Colon (tissue), 2 donors: Measurements from ENCODE around the gene PDE1C.
"Not testable (repeated sequence)": the region's sequence is repeated elsewhere in the genome, so short reads cannot be mapped to it uniquely, and the experiment has no call there.

Source experiments
- FAIRE-seq: peaks from 2 replicates; lab custom pipeline; 2012; peaks lifted over from hg19 to GRCh38; lab: Jason Lieb, UNC
- donor health status: control.
- donor health status: control.

Gene PDE1C

DNA sequence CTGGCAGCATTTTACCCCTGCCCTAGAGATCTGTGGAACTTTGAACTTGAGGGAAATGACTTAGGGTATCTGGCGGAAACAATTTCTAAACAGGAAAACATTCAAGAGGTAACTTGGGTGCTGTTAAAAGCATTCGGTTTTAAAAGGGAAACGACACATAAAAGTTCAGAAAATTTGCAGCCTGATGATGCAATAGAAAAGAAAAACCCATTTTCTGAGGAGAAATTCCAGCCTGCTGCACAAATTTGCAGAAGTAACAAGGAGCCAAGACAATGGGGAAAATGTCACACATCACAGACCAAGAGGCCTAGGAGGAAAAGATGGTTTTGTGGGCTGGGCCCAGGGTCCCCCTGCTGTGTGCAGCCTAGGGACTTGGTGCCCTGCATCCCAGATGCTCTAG, 236.6 kb downstream of the PDE1C start:
- not testable (repeated sequence) for FAIRE-seq

DNA sequence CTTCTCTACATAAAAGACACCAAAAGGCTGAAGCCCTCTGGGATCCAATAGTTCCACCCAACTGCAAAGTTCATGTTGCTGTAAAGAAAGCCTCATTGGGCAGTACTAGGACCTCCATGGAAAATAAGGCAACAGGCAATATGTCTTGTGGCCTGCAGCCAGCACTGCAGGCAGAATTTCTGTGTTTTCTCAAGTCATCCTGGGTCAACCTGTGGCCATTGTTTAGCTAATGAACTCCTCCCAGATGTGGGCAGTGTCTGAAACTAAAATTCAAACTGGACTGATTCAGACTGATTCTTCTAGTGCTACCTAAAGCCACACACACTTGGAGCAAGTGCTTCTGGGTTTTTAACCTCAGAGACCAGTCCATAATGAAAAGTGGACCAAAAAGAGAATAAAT, 241.7 kb downstream of the PDE1C start:
- no peak for FAIRE-seq

DNA sequence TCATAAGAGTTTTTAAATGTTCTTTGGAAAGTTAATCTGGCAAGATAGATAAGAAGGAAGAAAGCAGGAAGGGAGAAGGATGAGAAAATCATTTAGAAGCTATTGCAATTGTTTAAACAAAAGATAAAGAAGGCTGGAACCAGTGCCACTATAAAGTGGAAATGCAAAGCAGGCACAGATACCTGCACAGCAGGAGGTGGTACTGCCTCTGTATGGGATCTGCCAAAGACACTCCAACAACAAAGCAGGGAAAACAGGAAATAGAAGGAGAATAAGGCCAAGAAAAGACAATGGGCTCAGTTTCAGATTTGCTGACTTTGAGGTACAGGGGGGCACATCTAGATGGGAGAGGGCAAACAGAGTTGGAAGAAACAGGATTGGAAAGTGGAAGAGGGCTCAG, 244.6 kb downstream of the PDE1C start:
- no peak for FAIRE-seq

DNA sequence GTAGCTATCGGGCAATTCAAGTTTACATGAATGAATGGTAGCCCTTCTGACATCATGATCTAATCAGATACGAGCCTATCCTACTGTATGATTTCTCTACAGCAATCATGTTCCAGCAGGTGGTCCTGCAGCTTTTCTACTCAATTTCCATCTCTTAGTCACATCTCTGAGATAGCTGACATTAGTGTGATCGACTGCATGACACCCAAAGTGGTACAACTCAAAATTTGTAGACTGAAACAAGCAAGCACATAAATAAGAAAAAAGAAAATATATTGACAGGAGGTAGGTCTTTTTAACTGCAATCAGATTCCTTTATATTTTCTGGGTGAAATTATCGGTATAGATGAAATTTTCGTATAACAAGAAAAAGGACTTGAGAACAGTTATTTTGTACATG, 251.2 kb downstream of the PDE1C start:
- FAIRE-seq = no peak

DNA sequence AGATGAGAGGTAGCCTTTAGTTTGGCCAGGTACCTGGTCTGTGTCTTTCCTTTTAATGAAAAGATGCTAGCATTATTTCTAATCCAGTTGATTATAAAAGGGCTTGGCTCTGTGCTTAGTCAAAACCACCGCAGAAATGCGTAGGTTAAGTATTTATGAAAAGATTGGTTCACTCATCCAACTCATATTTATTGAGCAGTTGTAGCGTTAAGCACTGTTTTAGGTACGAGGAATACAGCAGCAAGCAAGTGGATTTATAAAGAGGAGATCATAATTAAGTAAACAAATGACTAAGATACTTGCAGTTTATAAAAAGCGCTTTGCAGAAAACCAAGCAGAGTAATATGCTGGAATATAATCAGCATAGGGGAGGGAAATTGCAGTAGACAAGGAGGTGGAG, 253.4 kb downstream of the PDE1C start:
- FAIRE-seq = no peak

DNA sequence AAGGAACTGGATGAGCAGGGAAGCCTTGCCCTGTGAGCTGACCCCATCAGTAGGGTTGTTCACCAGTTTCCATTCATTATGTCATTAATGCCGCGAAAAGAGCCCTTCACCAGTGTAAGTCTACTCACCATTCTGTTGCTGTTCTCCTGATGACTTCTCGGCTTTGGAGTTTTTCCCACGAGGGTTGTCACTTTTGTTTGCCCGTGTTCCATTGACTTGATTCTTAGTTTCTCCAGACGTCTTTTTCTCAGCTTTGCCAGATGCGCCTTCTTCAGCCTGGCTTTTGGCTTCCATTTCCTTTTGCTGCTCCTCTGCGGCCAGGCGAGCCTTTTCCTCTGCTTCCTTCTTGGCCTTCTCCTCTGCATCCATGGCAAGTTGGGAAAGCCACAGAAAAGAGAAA, 254.4 kb downstream of the PDE1C start:
- FAIRE-seq = no peak

DNA sequence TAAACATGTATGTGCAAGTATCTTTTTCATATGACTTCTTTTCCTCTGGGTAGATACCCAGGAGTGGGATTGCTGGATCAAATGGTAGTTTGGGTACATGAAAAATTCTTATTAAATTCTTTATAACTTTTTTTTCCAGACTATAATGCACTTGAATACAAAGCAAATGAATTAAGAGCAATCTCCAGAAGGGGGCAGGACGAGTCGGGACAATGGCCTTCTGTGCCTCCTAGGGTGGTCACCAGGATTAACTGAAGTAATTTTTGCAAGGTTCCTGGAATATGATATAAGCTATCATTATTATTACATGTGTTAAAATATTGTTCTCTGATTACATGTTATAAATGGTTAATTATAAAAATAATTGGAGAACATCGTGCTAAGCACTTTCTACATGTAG, 256.0 kb downstream of the PDE1C start:
- no peak for FAIRE-seq

DNA sequence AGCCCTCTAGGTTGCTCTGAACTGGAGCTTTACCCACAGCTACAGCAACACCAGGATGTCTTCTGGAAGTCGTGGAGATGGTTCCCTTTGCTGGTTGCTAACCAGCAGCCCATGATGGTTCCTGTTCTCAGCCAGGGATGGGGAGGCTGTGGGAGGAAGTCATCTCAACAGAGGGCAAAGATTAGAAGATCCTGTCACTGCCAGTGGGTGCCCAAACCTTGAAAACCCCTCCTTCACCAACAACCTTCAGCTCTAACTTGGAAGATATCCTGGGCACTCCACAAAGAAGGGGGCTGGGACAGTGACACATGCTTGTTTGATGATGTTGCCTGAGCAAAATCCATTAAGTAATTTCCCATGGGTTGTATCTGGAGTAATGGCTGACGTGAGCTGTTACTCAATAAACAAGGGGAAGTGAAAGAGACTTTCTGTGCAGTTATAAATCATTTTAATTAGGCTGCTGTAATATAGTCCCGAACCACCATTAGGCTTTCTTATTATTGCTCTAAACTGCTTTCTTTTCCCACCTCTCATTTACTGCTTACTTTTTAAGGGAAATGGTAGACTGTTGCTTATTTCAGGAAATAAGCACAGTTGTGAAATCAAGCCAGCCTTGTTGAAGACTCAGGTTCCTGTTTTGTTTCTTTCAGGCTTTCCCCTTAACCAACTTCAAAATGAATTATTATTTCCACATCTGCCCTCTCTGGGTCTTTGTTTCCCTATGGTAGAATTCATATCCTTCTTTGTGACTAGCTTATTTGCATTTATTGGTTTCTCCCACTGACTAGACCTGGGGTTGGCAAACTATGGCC, 258.4 kb downstream of the PDE1C start:
- no peak for FAIRE-seq

DNA sequence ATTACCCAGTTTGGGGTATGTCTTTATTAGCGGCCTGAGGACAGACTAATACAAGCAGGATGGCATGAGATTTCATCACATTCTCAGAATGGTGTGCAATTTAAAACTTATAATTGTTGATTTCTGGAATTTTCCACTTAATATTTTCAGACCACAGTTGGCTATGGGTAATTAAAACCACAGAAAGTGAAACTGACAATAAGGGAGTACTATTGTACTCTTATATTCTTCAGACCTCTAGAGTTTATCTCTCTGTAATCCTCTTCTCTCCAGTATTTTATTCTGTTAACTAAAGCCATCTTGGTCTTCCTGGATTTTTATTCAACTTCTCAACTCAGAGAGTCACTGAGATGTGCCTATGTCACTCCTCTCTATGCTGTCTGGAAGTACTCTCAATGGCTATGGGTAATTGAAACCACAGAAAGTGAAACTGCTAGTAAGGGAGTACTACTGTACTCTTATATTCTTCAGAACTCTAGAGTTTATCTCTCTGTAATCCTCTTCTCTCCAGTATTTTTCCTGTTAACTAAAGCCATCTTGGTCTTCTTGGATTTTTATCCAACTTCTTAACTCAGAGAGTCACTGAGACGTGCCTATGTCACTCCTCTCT, 264.9 kb downstream of the PDE1C start:
- no peak for FAIRE-seq

DNA sequence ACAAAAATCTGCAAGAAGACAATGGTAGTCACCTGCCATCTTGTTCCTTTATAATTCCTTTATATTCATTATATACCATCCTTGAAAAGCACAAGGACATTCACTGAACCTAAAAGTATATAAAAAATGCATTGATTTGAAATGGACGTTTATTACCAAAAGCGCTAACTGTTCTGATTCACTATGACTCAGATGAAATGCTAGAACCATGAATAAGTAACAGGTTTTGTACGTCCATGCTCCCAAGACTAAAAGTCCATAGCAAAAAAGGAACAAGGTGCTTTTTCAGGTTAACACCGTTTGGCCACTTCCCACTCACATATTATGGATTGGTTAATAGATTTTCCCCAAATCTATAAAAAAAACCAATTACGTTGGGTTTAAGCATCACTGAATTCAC, 273.8 kb downstream of the PDE1C start:
- no peak for FAIRE-seq

DNA sequence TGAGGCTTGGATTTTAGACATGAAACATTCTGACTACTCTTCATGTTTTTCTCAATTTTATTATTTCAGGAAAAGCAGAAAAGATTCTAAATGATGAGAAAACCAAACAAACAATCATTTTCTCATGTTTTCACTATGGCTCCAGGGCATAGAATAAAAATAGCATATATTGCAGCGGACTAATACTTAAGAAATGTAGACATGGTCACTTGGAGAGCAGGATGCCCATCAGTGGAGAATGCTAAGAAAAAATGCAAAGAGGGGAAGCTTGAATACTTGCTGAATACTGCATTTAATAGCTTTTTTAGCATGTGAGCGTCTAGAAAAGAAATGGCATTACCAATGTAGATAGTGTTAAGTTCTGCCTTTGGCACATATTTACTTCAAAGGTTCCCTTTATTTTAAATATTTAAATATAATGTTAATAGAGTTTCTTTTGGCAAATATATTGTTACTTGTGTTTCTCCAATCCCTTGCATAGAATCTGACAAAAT, 275.3 kb downstream of the PDE1C start:
- FAIRE-seq = no peak

DNA sequence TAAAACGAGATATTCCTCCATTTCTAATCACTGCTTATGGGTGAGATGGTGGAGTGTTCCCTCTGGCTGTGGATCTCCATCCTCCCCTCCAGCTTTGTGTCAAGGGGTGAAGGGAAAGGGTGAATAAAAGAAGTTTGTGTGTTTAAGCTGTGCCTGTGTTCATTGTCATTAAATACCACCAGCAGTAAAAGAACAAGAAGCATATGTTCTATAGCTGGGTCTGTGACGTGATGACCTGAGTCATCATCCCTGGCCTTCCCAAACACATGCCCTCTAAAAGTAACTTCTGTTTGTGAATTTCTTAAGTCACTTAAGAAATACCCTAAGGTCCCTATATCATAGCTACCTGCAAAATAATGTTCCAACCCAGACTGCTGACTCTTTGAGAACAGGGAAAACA, 278.3 kb downstream of the PDE1C start:
- no peak for FAIRE-seq

DNA sequence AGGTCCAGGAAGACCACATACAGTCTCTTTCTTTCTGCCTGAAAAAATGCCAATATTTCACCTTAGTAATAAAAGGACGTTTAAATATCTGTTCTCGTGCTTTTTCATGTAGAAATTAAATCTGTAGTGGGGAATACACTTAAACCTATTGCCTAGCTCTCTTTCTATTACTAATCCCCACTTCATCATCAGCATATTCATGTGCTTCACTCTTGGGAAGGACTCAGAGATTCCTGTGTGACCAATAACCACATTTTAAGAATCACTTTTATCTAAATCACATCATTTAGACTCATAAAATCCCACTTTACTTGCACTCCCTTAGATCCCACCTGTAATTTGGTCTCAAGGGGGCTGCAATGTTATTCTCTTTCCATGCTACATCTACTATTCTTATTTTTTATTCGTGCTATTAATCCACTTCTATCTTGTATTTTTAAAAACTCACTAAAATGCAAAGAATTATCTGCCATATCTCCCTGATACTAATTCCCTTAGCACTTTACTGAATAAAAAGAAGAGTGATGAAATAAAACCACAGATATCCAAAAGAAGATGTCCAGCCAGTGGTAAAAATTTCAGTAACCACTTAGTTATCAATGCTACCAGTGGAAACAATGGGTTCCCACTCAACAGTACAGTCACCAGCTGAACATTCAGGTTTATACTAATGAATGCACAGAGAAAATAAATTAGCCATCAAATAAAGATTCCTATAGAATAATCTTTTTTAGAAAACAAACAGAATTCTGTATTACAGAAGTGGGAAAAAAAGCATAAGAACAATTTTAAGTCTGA, 281.1 kb downstream of the PDE1C start:
- FAIRE-seq = no peak

DNA sequence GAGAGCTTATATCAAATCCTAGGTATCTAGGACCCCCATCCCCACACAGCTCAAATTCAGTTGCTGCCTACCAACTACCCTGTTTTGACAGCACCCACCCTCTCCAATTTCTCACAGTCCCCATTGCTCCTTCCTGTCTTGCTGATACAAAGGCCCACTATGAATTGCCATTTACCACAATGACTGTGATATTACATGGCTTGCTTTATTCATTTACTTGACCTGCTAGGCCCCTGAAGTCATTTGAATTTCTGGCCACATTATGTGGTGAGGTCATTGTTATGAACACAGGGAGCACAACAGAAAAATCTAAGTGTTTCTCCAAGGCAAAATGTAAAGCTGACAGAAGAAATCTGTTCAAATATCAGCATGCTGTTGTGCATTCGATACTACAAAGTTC, 281.8 kb downstream of the PDE1C start:
- FAIRE-seq = no peak

DNA sequence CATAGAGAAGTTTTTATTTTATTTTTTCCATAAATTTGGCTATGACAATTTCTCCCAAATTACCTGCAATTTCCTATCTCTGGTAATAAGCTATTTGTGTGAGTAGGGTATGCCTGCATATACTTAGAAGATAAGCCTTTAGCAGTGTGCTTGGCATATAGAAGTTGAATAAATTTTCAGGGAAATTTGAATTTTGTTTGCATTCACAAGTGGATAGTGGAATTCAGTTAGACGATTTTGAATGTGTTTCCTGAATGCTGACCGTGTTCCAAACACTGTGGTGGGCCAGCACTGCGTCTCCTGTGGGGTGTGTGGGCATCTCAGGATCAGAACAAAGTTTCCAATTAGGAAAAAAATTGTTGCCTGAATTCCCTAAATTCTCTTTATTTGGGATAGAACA, 283.9 kb downstream of the PDE1C start:
- FAIRE-seq = no peak

DNA sequence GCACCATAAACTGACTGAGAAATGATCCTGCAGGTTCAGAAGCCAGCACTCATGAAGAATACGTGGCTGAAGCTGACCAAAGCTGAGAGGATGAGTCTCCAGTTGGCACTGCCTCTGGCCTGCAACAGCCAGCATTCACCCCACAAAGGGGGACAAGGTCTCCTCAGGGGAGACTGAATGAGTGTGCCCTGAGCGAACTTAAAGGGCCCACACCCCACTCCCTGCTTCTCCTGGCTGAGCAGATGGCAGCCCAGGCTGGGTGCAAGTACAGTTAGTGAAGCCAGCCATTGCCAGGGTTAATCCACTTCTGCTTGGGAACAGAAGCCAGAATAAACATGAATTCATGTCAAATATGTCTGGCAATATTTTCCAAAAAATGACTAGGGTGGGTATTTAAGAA, 285.1 kb downstream of the PDE1C start:
- no peak for FAIRE-seq

DNA sequence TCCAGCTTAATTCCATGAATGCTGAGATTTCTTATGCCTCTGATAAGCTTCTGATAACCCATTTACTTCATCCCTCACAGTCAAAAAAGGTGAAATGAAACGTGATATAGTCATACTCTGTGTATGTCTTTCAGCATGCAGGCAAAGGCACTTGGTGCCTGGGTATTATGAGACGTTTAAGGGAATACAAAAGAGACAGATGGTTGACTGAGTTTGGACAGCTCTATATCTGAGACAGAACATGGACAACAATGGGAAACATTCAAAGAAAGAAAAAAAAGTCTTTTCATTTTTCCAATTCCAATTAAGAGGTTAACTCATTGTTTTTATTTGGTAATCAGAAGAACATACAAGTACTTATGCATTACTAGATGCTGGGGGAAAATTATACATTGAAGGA, 287.0 kb downstream of the PDE1C start:
- FAIRE-seq = no peak

DNA sequence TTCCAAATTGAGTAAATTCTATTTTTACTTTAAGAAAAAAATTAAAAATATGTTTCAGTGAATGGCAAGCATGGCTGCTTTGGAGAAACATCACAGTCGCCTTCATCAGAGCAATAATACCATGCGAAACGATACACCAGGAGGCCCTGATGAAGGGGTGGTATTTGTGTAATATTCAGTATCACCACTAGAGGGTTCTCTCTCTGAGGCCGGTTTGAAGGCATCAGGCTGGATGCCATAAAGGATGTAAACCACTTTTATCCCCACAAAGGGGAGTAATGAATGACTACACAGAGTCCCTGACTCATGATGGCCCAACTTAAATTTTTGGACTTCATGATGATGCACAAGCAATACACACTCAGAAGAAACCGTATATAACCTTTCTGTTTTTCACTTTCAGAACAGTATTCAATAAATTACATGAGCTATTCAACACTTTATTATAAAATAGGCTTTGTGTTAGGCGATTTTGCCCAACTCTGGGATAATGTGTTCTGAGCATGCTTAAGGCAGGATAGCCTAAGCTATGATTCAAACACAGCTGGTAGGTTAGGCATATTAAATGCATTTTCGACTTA, 287.7 kb downstream of the PDE1C start:
- no peak for FAIRE-seq

DNA sequence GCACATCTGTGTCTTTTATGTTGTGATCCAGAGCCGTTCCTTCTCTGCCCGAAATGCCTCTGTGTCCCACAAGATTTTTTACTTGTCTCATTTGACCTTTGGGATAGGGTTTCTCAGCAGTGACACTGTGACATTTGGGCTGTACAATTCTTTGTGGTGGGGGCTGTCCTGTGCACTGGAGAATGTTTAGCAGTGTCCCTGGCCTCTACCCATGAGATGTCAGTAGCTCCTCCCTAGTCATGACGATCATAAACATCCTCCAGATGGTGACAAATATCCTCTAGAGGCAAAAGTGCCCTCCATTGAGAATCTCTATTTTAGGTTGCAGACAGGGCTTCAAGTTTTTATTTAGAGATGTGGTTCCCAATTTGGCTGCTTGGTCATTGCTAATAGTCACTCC, 291.9 kb downstream of the PDE1C start:
- FAIRE-seq = no peak

DNA sequence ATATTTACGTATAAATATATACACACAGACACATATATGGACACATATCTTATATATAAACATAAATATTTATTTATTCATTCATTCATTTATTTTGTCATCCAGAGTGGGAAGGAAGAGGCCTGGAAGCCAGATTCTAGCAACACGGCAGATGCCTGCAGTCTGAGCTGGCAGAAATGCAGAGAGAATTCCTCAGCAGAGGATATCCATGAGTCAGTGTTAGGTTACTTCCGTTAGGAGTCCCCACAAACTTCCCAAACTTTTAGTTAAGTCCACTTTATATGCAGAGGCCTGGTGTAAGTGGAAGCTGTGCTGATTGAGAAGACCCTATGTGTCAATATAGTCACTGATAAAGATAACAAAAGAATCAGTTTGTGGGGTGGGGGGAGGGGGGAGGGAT, 293.6 kb downstream of the PDE1C start:
- no peak for FAIRE-seq

DNA sequence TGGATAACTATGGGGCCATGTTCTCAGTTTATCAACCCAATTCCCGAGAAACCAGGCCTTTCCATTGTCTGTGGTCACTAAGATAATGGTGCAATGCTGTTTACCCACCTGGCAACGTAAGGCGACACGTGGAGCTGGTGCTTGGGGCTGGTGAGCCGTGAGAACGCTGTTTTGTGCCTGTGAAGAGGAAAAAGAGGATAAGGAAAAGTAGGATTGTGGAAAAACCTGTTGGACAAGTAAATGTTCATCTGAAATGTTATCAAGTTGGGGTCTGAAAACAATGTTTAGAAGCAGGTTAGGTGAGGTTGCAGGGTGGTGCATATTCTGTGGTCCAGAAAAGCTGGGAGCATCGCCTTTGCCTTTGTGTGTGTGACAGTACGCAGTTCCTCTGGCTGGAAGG, 294.7 kb downstream of the PDE1C start:
- FAIRE-seq = no peak

DNA sequence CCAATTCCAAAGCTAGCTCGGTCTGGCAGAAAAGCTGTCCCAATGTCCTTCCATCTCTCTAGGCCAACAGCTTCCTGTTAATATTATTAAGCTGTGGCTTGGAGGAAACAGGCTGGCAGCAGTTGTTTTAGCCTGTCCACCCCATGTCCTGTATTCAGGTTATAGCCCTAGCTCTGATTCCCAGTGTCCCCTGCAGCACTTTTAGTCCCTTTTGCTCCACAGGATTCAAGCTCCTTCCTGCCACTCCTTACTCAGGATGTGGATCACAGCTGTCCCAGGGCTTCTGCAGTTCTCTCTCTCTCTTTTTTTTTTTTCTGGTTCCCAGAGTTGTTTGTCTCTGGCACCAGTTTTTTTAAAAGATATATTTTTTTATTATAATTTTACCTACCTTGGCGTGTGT, 298.0 kb downstream of the PDE1C start:
- FAIRE-seq = no peak
